ENCODE results near the gene NDST3. TPM values are rescaled to one million over a fixed set of nuclear protein-coding genes. Genes with fewer than 3 reads are reported as not detected.

Gene NDST3
- polyA plus RNA-seq, 1 donor: 0.85 TPM

- H3K4me3 ChIP-seq (ENCODE audit: low read length): no peak overlapping the region
- no CpG with 5 or more reads among the region's 8 CpGs for WGBS (ENCODE audit: insufficient coverage, low lambda C conversion rate)
- DNase-seq: no peak
- no peaks in the 10 kb centered on the region for H3K36me3 ChIP-seq (ENCODE audit: control insufficient read depth, insufficient read depth, low read length)
- H3K4me1 ChIP-seq (ENCODE audit: control insufficient read depth, insufficient read depth, low read length): no peaks in the 10 kb centered on the region
- H3K9me3 ChIP-seq (ENCODE audit: control insufficient read depth, low read depth, low read length): no peaks in the 10 kb centered on the region
- H3K27me3 ChIP-seq (ENCODE audit: control insufficient read depth, insufficient read depth, low read length): no peaks in the 10 kb centered on the region
- H3K27ac ChIP-seq (ENCODE audit: low read length): no peak overlapping the region
Observed at GRCh38 chr4:118076958-118077766, 42.9 kb downstream of the NDST3 start.

GRCh38 chr4:118077767-118078105, 43.5 kb downstream of the NDST3 start:
- Histone ChIP-seq H3K4me1 (ENCODE audit: control insufficient read depth, insufficient read depth, low read length) (no peaks in the 10 kb centered on the region), H3K36me3 (ENCODE audit: control insufficient read depth, insufficient read depth, low read length) (no peaks in the 10 kb centered on the region), H3K27me3 (ENCODE audit: control insufficient read depth, insufficient read depth, low read length) (no peaks in the 10 kb centered on the region), H3K9me3 (ENCODE audit: control insufficient read depth, low read depth, low read length) (no peaks in the 10 kb centered on the region), H3K27ac (ENCODE audit: low read length) (no peak overlapping the region), H3K4me3 (ENCODE audit: low read length) (no peak overlapping the region)
- DNase-seq: no peak
- no CpG with 5 or more reads among the region's 3 CpGs for WGBS (ENCODE audit: insufficient coverage, low lambda C conversion rate)

- Histone ChIP-seq H3K9me3 (ENCODE audit: control insufficient read depth, low read depth, low read length) (no peaks in the 10 kb centered on the region), H3K27me3 (ENCODE audit: control insufficient read depth, insufficient read depth, low read length) (no peaks in the 10 kb centered on the region), H3K4me1 (ENCODE audit: control insufficient read depth, insufficient read depth, low read length) (no peaks in the 10 kb centered on the region), H3K27ac (ENCODE audit: low read length) (no peak overlapping the region), H3K4me3 (ENCODE audit: low read length) (no peak overlapping the region), H3K36me3 (ENCODE audit: control insufficient read depth, insufficient read depth, low read length) (no peaks in the 10 kb centered on the region)
- DNase-seq: no peak
Observed at GRCh38 chr4:118081434-118081833, 47.1 kb downstream of the NDST3 start.

GRCh38 chr4:118082182-118082581, 47.9 kb downstream of the NDST3 start:
- Histone ChIP-seq H3K36me3 (ENCODE audit: control insufficient read depth, insufficient read depth, low read length) (no peaks in the 10 kb centered on the region), H3K9me3 (ENCODE audit: control insufficient read depth, low read depth, low read length) (no peaks in the 10 kb centered on the region), H3K4me3 (ENCODE audit: low read length) (no peak overlapping the region), H3K27me3 (ENCODE audit: control insufficient read depth, insufficient read depth, low read length) (no peaks in the 10 kb centered on the region), H3K4me1 (ENCODE audit: control insufficient read depth, insufficient read depth, low read length) (no peaks in the 10 kb centered on the region), H3K27ac (ENCODE audit: low read length) (no peak overlapping the region)
- WGBS (ENCODE audit: insufficient coverage, low lambda C conversion rate): no CpG with 5 or more reads among the region's 1 CpG
- DNase-seq: no peak

- DNase-seq: no peak
- H3K9me3 ChIP-seq (ENCODE audit: control insufficient read depth, low read depth, low read length): no peaks in the 10 kb centered on the region
Observed at GRCh38 chr4:118085700-118086099, 51.4 kb downstream of the NDST3 start.

GRCh38 chr4:118086344-118086743, 52.1 kb downstream of the NDST3 start:
- Histone ChIP-seq H3K27ac (ENCODE audit: low read length) (no peak overlapping the region), H3K4me1 (ENCODE audit: control insufficient read depth, insufficient read depth, low read length) (no peaks in the 10 kb centered on the region), H3K4me3 (ENCODE audit: low read length) (no peak overlapping the region), H3K27me3 (ENCODE audit: control insufficient read depth, insufficient read depth, low read length) (no peaks in the 10 kb centered on the region), H3K36me3 (ENCODE audit: control insufficient read depth, insufficient read depth, low read length) (no peaks in the 10 kb centered on the region), H3K9me3 (ENCODE audit: control insufficient read depth, low read depth, low read length) (no peaks in the 10 kb centered on the region)
- no CpG with 5 or more reads among the region's 3 CpGs for WGBS (ENCODE audit: insufficient coverage, low lambda C conversion rate)
- no peak for DNase-seq

More at GRCh38 chr4:118085700-118086099, 51.4 kb downstream of the NDST3 start:
- 100% methylated on average over 2 of the region's 4 CpGs for WGBS (ENCODE audit: insufficient coverage, low lambda C conversion rate)
- H3K27me3 ChIP-seq (ENCODE audit: control insufficient read depth, insufficient read depth, low read length): no peaks in the 10 kb centered on the region
- H3K27ac ChIP-seq (ENCODE audit: low read length): no peak overlapping the region
- no peaks in the 10 kb centered on the region for H3K4me1 ChIP-seq (ENCODE audit: control insufficient read depth, insufficient read depth, low read length)
- H3K4me3 ChIP-seq (ENCODE audit: low read length): no peak overlapping the region
- no peaks in the 10 kb centered on the region for H3K36me3 ChIP-seq (ENCODE audit: control insufficient read depth, insufficient read depth, low read length)

GRCh38 chr4:118087366-118087765, 53.1 kb downstream of the NDST3 start:
- no peak for DNase-seq
- Histone ChIP-seq H3K36me3 (ENCODE audit: control insufficient read depth, insufficient read depth, low read length) (no peaks in the 10 kb centered on the region), H3K4me1 (ENCODE audit: control insufficient read depth, insufficient read depth, low read length) (no peaks in the 10 kb centered on the region), H3K9me3 (ENCODE audit: control insufficient read depth, low read depth, low read length) (no peaks in the 10 kb centered on the region), H3K4me3 (ENCODE audit: low read length) (no peak overlapping the region), H3K27me3 (ENCODE audit: control insufficient read depth, insufficient read depth, low read length) (no peaks in the 10 kb centered on the region), H3K27ac (ENCODE audit: low read length) (no peak overlapping the region)

- H3K36me3 ChIP-seq (ENCODE audit: control insufficient read depth, insufficient read depth, low read length): no peaks in the 10 kb centered on the region
- H3K27ac ChIP-seq (ENCODE audit: low read length): no peak overlapping the region
- WGBS (ENCODE audit: insufficient coverage, low lambda C conversion rate): no CpG with 5 or more reads among the region's 3 CpGs
- no peaks in the 10 kb centered on the region for H3K27me3 ChIP-seq (ENCODE audit: control insufficient read depth, insufficient read depth, low read length)
- no peak for DNase-seq
- no peaks in the 10 kb centered on the region for H3K4me1 ChIP-seq (ENCODE audit: control insufficient read depth, insufficient read depth, low read length)
- no peaks in the 10 kb centered on the region for H3K9me3 ChIP-seq (ENCODE audit: control insufficient read depth, low read depth, low read length)
- H3K4me3 ChIP-seq (ENCODE audit: low read length): no peak overlapping the region
Observed at GRCh38 chr4:118099106-118099505, 64.8 kb downstream of the NDST3 start.

GRCh38 chr4:118102195-118102594, 67.9 kb downstream of the NDST3 start:
- DNase-seq: no peak
- Histone ChIP-seq H3K27ac (ENCODE audit: low read length) (no peak overlapping the region), H3K36me3 (ENCODE audit: control insufficient read depth, insufficient read depth, low read length) (no peaks in the 10 kb centered on the region), H3K27me3 (ENCODE audit: control insufficient read depth, insufficient read depth, low read length) (no peaks in the 10 kb centered on the region), H3K9me3 (ENCODE audit: control insufficient read depth, low read depth, low read length) (no peaks in the 10 kb centered on the region), H3K4me3 (ENCODE audit: low read length) (no peak overlapping the region), H3K4me1 (ENCODE audit: control insufficient read depth, insufficient read depth, low read length) (no peaks in the 10 kb centered on the region)
- WGBS (ENCODE audit: insufficient coverage, low lambda C conversion rate): no CpG with 5 or more reads among the region's 2 CpGs

GRCh38 chr4:118112117-118113046, 78.1 kb downstream of the NDST3 start:
- H3K4me3 ChIP-seq (ENCODE audit: low read length): no peak overlapping the region
- no peaks in the 10 kb centered on the region for H3K9me3 ChIP-seq (ENCODE audit: control insufficient read depth, low read depth, low read length)
- no CpG with 5 or more reads among the region's 2 CpGs for WGBS (ENCODE audit: insufficient coverage, low lambda C conversion rate)
- H3K27ac ChIP-seq (ENCODE audit: low read length): no peak overlapping the region
- no peak for DNase-seq
- H3K27me3 ChIP-seq (ENCODE audit: control insufficient read depth, insufficient read depth, low read length): no peaks in the 10 kb centered on the region
- H3K4me1 ChIP-seq (ENCODE audit: control insufficient read depth, insufficient read depth, low read length): no peaks in the 10 kb centered on the region
- H3K36me3 ChIP-seq (ENCODE audit: control insufficient read depth, insufficient read depth, low read length): no peaks in the 10 kb centered on the region

Measured in large intestine (tissue), 3 donors.